ENCODE results near the gene TRMO.

GRCh38 chr9:97925497-97926334 is 3.4 kb upstream of the TRMO start:
- TF ChIP-seq, protein P1, sequence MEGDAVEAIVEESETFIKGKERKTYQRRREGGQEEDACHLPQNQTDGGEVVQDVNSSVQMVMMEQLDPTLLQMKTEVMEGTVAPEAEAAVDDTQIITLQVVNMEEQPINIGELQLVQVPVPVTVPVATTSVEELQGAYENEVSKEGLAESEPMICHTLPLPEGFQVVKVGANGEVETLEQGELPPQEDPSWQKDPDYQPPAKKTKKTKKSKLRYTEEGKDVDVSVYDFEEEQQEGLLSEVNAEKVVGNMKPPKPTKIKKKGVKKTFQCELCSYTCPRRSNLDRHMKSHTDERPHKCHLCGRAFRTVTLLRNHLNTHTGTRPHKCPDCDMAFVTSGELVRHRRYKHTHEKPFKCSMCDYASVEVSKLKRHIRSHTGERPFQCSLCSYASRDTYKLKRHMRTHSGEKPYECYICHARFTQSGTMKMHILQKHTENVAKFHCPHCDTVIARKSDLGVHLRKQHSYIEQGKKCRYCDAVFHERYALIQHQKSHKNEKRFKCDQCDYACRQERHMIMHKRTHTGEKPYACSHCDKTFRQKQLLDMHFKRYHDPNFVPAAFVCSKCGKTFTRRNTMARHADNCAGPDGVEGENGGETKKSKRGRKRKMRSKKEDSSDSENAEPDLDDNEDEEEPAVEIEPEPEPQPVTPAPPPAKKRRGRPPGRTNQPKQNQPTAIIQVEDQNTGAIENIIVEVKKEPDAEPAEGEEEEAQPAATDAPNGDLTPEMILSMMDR (IDR thresholded peaks at IDR 0.05): no peak
- TF ChIP-seq POLR2A (IDR thresholded peaks at IDR 0.05): no peak

Data from Peyer's patch (tissue), 4 donors.